RWPE2 (cell line): Measurements from ENCODE around the gene FOXO1.
A peak's percentile ranks its signal among the peaks of the same experiment; 100 is the strongest.

Source experiments
- ATAC-seq: fragments of 200-7000 bp; cut with Tn5 transposase; 3 replicates; pipeline ENCODE4 v1.9.1; 2021; ENCODE audit warnings: low read depth
- DNase-seq: peaks from one replicate; pipeline ENCODE4 v3.0.0-alpha.2; 2020; ENCODE audit warnings: low spot score
- H3K27ac ChIP-seq: fragments of 450-650 bp; 2 replicates; pipeline ENCODE4 v1.5.1; 2017; ENCODE audit warnings: mild to moderate bottlenecking; ENCODE audit not compliant: poor library complexity, severe bottlenecking
- H3K27me3 ChIP-seq: fragments of 250-450 bp; sonication (Bioruptor Pico); 2 replicates; pipeline ENCODE4 v1.5.1; 2021; ENCODE audit warnings: mild to moderate bottlenecking, moderate library complexity; ENCODE audit not compliant: insufficient read depth, poor library complexity, severe bottlenecking
- H3K36me3 ChIP-seq: fragments of 250-450 bp; sonication (Bioruptor Pico); 2 replicates; pipeline ENCODE4 v1.5.1; 2020; ENCODE audit warnings: low read depth, mild to moderate bottlenecking, moderate library complexity
- H3K4me1 ChIP-seq: fragments of 250-450 bp; sonication (Bioruptor Pico); 2 replicates; pipeline ENCODE4 v1.5.1; 2021; ENCODE audit warnings: mild to moderate bottlenecking, moderate library complexity; ENCODE audit not compliant: insufficient read depth, poor library complexity, severe bottlenecking
- H3K4me3 ChIP-seq: fragments of 250-450 bp; sonication (Bioruptor Pico); 2 replicates; pipeline ENCODE4 v1.5.1; 2021; ENCODE audit warnings: mild to moderate bottlenecking, moderate library complexity; ENCODE audit not compliant: severe bottlenecking
- H3K9me3 ChIP-seq: fragments of 250-450 bp; sonication (Bioruptor Pico); 2 replicates; pipeline ENCODE4 v1.5.1; 2021; ENCODE audit warnings: mild to moderate bottlenecking, moderate library complexity; ENCODE audit not compliant: severe bottlenecking
- CTCF ChIP-seq: fragments of 450-650 bp; IDR thresholded peaks from one replicate; pipeline ENCODE4 v1.5.1; 2017; ENCODE audit warnings: mild to moderate bottlenecking, moderate library complexity; ENCODE audit not compliant: poor library complexity, severe bottlenecking

FOXO1 gene

GRCh38 chr13:40672765-40673397, 6.4 kb upstream of the FOXO1 start:
- Histone ChIP-seq H3K4me1 (peaks cover 15% of the 10 kb centered on the region), H3K27me3 (no peaks in the 10 kb centered on the region), H3K9me3 (no peaks in the 10 kb centered on the region), H3K27ac (peak overlapping the region; percentile 71), H3K4me3 (no peak overlapping the region), H3K36me3 (no peaks in the 10 kb centered on the region)
- ATAC-seq (peak; percentile 65), DNase-seq (no peak)
- TF ChIP-seq CTCF: no peak

- no peak for DNase-seq
- Histone ChIP-seq H3K4me1 (peaks cover 15% of the 10 kb centered on the region), H3K27ac (peak overlapping the region; percentile 71)
These were observed 5.7 kb upstream of the FOXO1 start for GRCh38 chr13:40671956-40672764.

GRCh38 chr13:40670307-40670706, 3.9 kb upstream of the FOXO1 start:
- Histone ChIP-seq H3K4me1 (peaks cover 15% of the 10 kb centered on the region), H3K36me3 (no peaks in the 10 kb centered on the region), H3K27me3 (no peaks in the 10 kb centered on the region), H3K4me3 (no peak overlapping the region), H3K9me3 (no peaks in the 10 kb centered on the region), H3K27ac (no peak overlapping the region)
- DNase-seq (no peak), ATAC-seq (no peak)
- TF ChIP-seq CTCF: no peak

More at GRCh38 chr13:40671956-40672764, 5.7 kb upstream of the FOXO1 start:
- no peaks in the 10 kb centered on the region for H3K27me3 ChIP-seq
- no peak overlapping the region for H3K4me3 ChIP-seq
- no peak for TF ChIP-seq CTCF
- no peaks in the 10 kb centered on the region for H3K9me3 ChIP-seq
- H3K36me3 ChIP-seq: no peaks in the 10 kb centered on the region
- peak; percentile 91 for ATAC-seq

- TF ChIP-seq CTCF: peak; percentile 53
- no peak overlapping the region for H3K4me3 ChIP-seq
- no peak for ATAC-seq
- peaks cover 19% of the 10 kb centered on the region for H3K4me1 ChIP-seq
- no peaks in the 10 kb centered on the region for H3K9me3 ChIP-seq
- H3K27me3 ChIP-seq: no peaks in the 10 kb centered on the region
- H3K27ac ChIP-seq: no peak overlapping the region
- H3K36me3 ChIP-seq: no peaks in the 10 kb centered on the region
- no peak for DNase-seq
These were observed 1.9 kb upstream of the FOXO1 start for GRCh38 chr13:40668335-40668734.

- Histone ChIP-seq H3K4me3 (peak overlapping the region; percentile 95), H3K4me1 (peaks cover 19% of the 10 kb centered on the region), H3K9me3 (no peaks in the 10 kb centered on the region), H3K36me3 (no peaks in the 10 kb centered on the region), H3K27ac (peak overlapping the region; percentile 49), H3K27me3 (no peaks in the 10 kb centered on the region)
- no peak for TF ChIP-seq CTCF
- ATAC-seq: no peak
- DNase-seq: no peak
These were observed 1.2 kb upstream of the FOXO1 start for GRCh38 chr13:40667622-40667978.
